GM12878 (cell line): ENCODE data around the gene RPL10A.

Source experiments
- CHD2 ChIP-seq: IDR thresholded peaks from 2 replicates; pipeline ENCODE4 v1.6.1; 2011; ENCODE audit warnings: low read depth, low read length, improper control_type of control experiment, borderline replicate concordance
- CHD4 ChIP-seq: fragments of 200-600 bp; sonication (generic); IDR thresholded peaks from 2 replicates; pipeline ENCODE4 v1.6.1; 2016; ENCODE audit warnings: mild to moderate bottlenecking
- EP300 ChIP-seq, 2 experiments: fragments of 150-350 bp in 1 of 2; IDR thresholded peaks; 2 replicates each; pipeline ENCODE4 v1.6.1; 2011 to 2012; ENCODE audit warnings: low read depth in 2 of 2, low read length in 2 of 2, borderline replicate concordance in 1 of 2, improper control_type of control experiment in 1 of 2, inconsistent platforms in 1 of 2; ENCODE audit not compliant: control insufficient read depth in 1 of 2
- FOXM1 ChIP-seq: IDR thresholded peaks from 2 replicates; pipeline ENCODE4 v1.6.1; 2012; ENCODE audit warnings: low read depth, mild to moderate bottlenecking, inconsistent platforms, low read length, moderate library complexity
- HDAC6 ChIP-seq: fragments of 200-600 bp; sonication (generic); IDR thresholded peaks from one replicate; pipeline ENCODE4 v1.8.0; 2017; ENCODE audit warnings: antibody characterized with exemption; ENCODE audit not compliant: unreplicated experiment
- HDGF ChIP-seq: fragments of 450-650 bp; IDR thresholded peaks from 2 replicates; pipeline ENCODE4 v1.6.1; 2016; ENCODE audit warnings: antibody characterized with exemption
- MXI1 ChIP-seq: fragments of 150-350 bp; IDR thresholded peaks from 2 replicates; pipeline ENCODE4 v1.6.1; 2011; ENCODE audit warnings: low read depth, mild to moderate bottlenecking, inconsistent platforms, low read length, improper control_type of control experiment
- PAX5 ChIP-seq: IDR thresholded peaks from 2 replicates; pipeline ENCODE4 v1.6.1; 2011; ENCODE audit warnings: low read depth, low read length, borderline replicate concordance
- POLR2A ChIP-seq: IDR thresholded peaks from 2 replicates; pipeline ENCODE4 v1.6.1; 2011; ENCODE audit warnings: low read depth, mild to moderate bottlenecking, low read length
- RCOR1 ChIP-seq: conservative IDR thresholded peaks from 2 replicates; pipeline ENCODE4 v1.6.1; 2012; ENCODE audit warnings: low read depth, low read length, improper control_type of control experiment
- SMC3 ChIP-seq: IDR thresholded peaks from 2 replicates; pipeline ENCODE4 v1.6.1; 2011; ENCODE audit warnings: low read length, improper control_type of control experiment, borderline replicate concordance
- SRF ChIP-seq, 2 experiments: IDR thresholded peaks; 2 replicates each; pipeline ENCODE4 v1.6.1; 2011; ENCODE audit warnings: low read depth in 2 of 2, low read length in 2 of 2, mild to moderate bottlenecking in 1 of 2, moderate library complexity in 1 of 2
- ZNF207 ChIP-seq: fragments of 450-650 bp; IDR thresholded peaks from 2 replicates; pipeline ENCODE4 v1.6.1; 2014; ENCODE audit warnings: antibody characterized with exemption, mild to moderate bottlenecking, borderline replicate concordance
- TF ChIP-seq, protein P1 (sequence below), 3 experiments: IDR thresholded peaks in 2 of 3; conservative IDR thresholded peaks in 1 of 3; 2 replicates each; pipeline ENCODE4 v1.5.1; 2011; ENCODE audit warnings: low read depth in 3 of 3, low read length in 3 of 3, mild to moderate bottlenecking in 3 of 3, control low read depth in 2 of 3, moderate library complexity in 2 of 3, inconsistent platforms in 1 of 3, mixed read lengths in 1 of 3; ENCODE audit not compliant: control insufficient read depth in 2 of 3, insufficient read depth in 1 of 3; ENCODE audit errors: extremely low read depth in 1 of 3

DNA sequence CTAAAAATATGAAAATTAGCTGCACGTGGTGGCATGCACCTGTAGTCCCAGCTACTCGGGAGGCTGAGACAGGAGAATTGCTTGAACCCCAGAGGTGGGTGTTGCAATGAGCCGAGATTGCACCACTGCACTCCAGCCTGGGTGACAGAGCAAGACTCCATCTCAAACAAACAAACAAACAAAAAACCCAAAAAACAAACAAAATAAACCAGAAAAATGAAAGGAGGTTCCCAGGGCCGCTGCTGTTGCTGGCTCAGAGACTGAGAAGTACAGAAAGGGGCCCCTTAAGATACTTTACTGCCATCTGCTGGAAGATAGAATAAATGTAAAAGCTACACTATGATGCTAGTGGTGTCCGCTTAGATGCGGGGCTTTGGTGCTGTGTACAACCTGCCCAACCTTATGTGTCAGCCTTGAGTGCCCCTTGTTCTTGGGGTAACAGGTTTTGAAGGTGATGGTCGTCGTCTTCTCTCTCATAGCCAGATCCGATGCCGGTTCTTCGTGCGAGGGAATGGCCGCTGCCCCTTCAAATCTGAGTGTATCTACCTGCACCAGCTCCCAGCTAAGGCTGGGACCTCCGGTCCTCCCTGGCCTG lies 18.8 kb upstream of the RPL10A start:
- TF ChIP-seq CHD2 (no peak), EP300 (IDR thresholded peaks at IDR 0.05; ENCODE audit: borderline replicate concordance in 1 of 2, control insufficient read depth in 1 of 2, low read depth in 2 of 2, low read length in 2 of 2) (no peak), POLR2A (no peak), MXI1 (no peak), HDGF (0 out of 2 replicates have a peak, but pooled peaks have one; percentile 41), HDAC6 (no peak), CHD4 (no peak), RCOR1 (no peak), SMC3 (peak; percentile 96), FOXM1 (0 out of 2 replicates have a peak, but pooled peaks have one; percentile 12), PAX5 (no peak), ZNF207 (no peak), SRF (IDR thresholded peaks at IDR 0.05; ENCODE audit: low read depth in 2 of 2, low read length in 2 of 2) (no peak)
- TF ChIP-seq, protein P1, sequence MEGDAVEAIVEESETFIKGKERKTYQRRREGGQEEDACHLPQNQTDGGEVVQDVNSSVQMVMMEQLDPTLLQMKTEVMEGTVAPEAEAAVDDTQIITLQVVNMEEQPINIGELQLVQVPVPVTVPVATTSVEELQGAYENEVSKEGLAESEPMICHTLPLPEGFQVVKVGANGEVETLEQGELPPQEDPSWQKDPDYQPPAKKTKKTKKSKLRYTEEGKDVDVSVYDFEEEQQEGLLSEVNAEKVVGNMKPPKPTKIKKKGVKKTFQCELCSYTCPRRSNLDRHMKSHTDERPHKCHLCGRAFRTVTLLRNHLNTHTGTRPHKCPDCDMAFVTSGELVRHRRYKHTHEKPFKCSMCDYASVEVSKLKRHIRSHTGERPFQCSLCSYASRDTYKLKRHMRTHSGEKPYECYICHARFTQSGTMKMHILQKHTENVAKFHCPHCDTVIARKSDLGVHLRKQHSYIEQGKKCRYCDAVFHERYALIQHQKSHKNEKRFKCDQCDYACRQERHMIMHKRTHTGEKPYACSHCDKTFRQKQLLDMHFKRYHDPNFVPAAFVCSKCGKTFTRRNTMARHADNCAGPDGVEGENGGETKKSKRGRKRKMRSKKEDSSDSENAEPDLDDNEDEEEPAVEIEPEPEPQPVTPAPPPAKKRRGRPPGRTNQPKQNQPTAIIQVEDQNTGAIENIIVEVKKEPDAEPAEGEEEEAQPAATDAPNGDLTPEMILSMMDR (IDR thresholded peaks at IDR 0.05 in 2 of 3, conservative IDR thresholded peaks at IDR 0.05 in 1 of 3; ENCODE audit: control insufficient read depth in 2 of 3, extremely low read depth in 1 of 3, insufficient read depth in 1 of 3, low read depth in 3 of 3, low read length in 3 of 3): peak; percentile 66 to 82 (median 67)
